ENCODE measurements around the gene RGP1. TPM values are rescaled to one million over a fixed set of nuclear protein-coding genes. Genes with fewer than 3 reads are reported as not detected.

Gene RGP1
- total RNA-seq, 2 donors from 2014 or later, result 18.9 to 25.6 TPM

GRCh38 chr9:35745569-35745968 lies 3.5 kb upstream of the RGP1 start:
- peaks cover 73% of the 10 kb centered on the region for H3K36me3 Mint-ChIP-seq (ENCODE audit: low read depth)
- peak overlapping the region; percentile 92 for H3K4me3 Mint-ChIP-seq
- no peaks in the 10 kb centered on the region for H3K27me3 Mint-ChIP-seq

GRCh38 chr9:35746583-35746982 lies 2.5 kb upstream of the RGP1 start:
- H3K4me1 Mint-ChIP-seq, result peaks cover 46% of the 10 kb centered on the region
- peak overlapping the region; percentile 83 for H3K27ac Mint-ChIP-seq
- peak overlapping the region; percentile 92 for H3K4me3 Mint-ChIP-seq

More at GRCh38 chr9:35745569-35745968, 3.5 kb upstream of the RGP1 start:
- H3K4me1 Mint-ChIP-seq, result peaks cover 47% of the 10 kb centered on the region
- H3K9me3 Mint-ChIP-seq, result no peaks in the 10 kb centered on the region
- peak overlapping the region; percentile 31 for H3K27ac Mint-ChIP-seq
- no peak for ATAC-seq (replicated peaks)

GRCh38 chr9:35748242-35748857 lies 737 bp upstream of the RGP1 start:
- Mint-ChIP-seq H3K27ac (peak overlapping the region; percentile 83), H3K9me3 (no peaks in the 10 kb centered on the region), H3K4me1 (peaks cover 40% of the 10 kb centered on the region), H3K4me3 (peak overlapping the region; percentile 92), H3K36me3 (ENCODE audit: low read depth) (peaks cover 66% of the 10 kb centered on the region), H3K27me3 (no peaks in the 10 kb centered on the region)
- ATAC-seq (replicated peaks), result no peak

More at GRCh38 chr9:35746583-35746982, 2.5 kb upstream of the RGP1 start:
- ATAC-seq (replicated peaks), result no peak
- H3K9me3 Mint-ChIP-seq, result no peaks in the 10 kb centered on the region
- peaks cover 69% of the 10 kb centered on the region for H3K36me3 Mint-ChIP-seq (ENCODE audit: low read depth)
- no peaks in the 10 kb centered on the region for H3K27me3 Mint-ChIP-seq

- Mint-ChIP-seq H3K27ac (peak overlapping the region; percentile 91), H3K27me3 (no peaks in the 10 kb centered on the region), H3K4me3 (peak overlapping the region; percentile 92), H3K9me3 (no peaks in the 10 kb centered on the region), H3K36me3 (ENCODE audit: low read depth) (peaks cover 63% of the 10 kb centered on the region), H3K4me1 (peaks cover 39% of the 10 kb centered on the region)
- ATAC-seq (replicated peaks), result peak; percentile 56
Observed at GRCh38 chr9:35749515-35750255, 598 bp downstream of the RGP1 start.

GRCh38 chr9:35750256-35750531 lies 1.1 kb downstream of the RGP1 start:
- Mint-ChIP-seq H3K27ac (peak overlapping the region; percentile 91), H3K27me3 (no peaks in the 10 kb centered on the region), H3K9me3 (no peaks in the 10 kb centered on the region), H3K36me3 (ENCODE audit: low read depth) (peaks cover 60% of the 10 kb centered on the region), H3K4me3 (peak overlapping the region; percentile 92), H3K4me1 (peaks cover 39% of the 10 kb centered on the region)
- ATAC-seq (replicated peaks), result no peak

- Mint-ChIP-seq H3K27me3 (no peaks in the 10 kb centered on the region), H3K4me3 (no peak overlapping the region), H3K4me1 (peaks cover 20% of the 10 kb centered on the region), H3K36me3 (ENCODE audit: low read depth) (peaks cover 52% of the 10 kb centered on the region), H3K9me3 (no peaks in the 10 kb centered on the region), H3K27ac (peak overlapping the region; percentile 18)
- ATAC-seq (replicated peaks), result no peak
Observed at GRCh38 chr9:35753466-35753865, 4.4 kb downstream of the RGP1 start.

- Mint-ChIP-seq H3K36me3 (ENCODE audit: low read depth) (peaks cover 57% of the 10 kb centered on the region), H3K27me3 (no peaks in the 10 kb centered on the region), H3K27ac (peak within 1 kb of the TSS; percentile 18), H3K9me3 (no peaks in the 10 kb centered on the region), H3K4me3 (no peak within 1 kb of the TSS), H3K4me1 (peaks cover 26% of the 10 kb centered on the region)
- ATAC-seq (replicated peaks), result no peak
Observed at GRCh38 chr9:35754264-35754663, 5.2 kb downstream of the RGP1 start, which contains the start of gene MSMP. Gene MSMP, minus strand, starts transcription at chr9:35754276. Its CDS starts 147 bp downstream, at chr9:35754129.

- peaks cover 21% of the 10 kb centered on the region for H3K4me1 Mint-ChIP-seq
- no peaks in the 10 kb centered on the region for H3K27me3 Mint-ChIP-seq
- no peak for ATAC-seq (replicated peaks)
- peaks cover 56% of the 10 kb centered on the region for H3K36me3 Mint-ChIP-seq (ENCODE audit: low read depth)
- H3K4me3 Mint-ChIP-seq, result no peak overlapping the region
- H3K9me3 Mint-ChIP-seq, result no peaks in the 10 kb centered on the region
- H3K27ac Mint-ChIP-seq, result no peak overlapping the region
Observed at GRCh38 chr9:35755071-35755470, 6.0 kb downstream of the RGP1 start.

- Mint-ChIP-seq H3K36me3 (ENCODE audit: low read depth) (peaks cover 60% of the 10 kb centered on the region), H3K27me3 (no peaks in the 10 kb centered on the region), H3K4me1 (peaks cover 26% of the 10 kb centered on the region), H3K4me3 (peak overlapping the region; percentile 98), H3K27ac (peak overlapping the region; percentile 97), H3K9me3 (no peaks in the 10 kb centered on the region)
- peak; percentile 85 for ATAC-seq (replicated peaks)
Observed at GRCh38 chr9:35756275-35757225, 7.5 kb downstream of the RGP1 start.

GRCh38 chr9:35757226-35757891 lies 8.3 kb downstream of the RGP1 start:
- peak overlapping the region; percentile 98 for H3K4me3 Mint-ChIP-seq
- no peaks in the 10 kb centered on the region for H3K27me3 Mint-ChIP-seq
- no peaks in the 10 kb centered on the region for H3K9me3 Mint-ChIP-seq
- ATAC-seq (replicated peaks), result peak; percentile 68
- H3K4me1 Mint-ChIP-seq, result peaks cover 23% of the 10 kb centered on the region
- H3K36me3 Mint-ChIP-seq (ENCODE audit: low read depth), result peaks cover 55% of the 10 kb centered on the region
- peak overlapping the region; percentile 97 for H3K27ac Mint-ChIP-seq

GRCh38 chr9:35757892-35758275 lies 8.8 kb downstream of the RGP1 start:
- H3K9me3 Mint-ChIP-seq, result no peaks in the 10 kb centered on the region
- H3K36me3 Mint-ChIP-seq (ENCODE audit: low read depth), result peaks cover 50% of the 10 kb centered on the region
- H3K4me3 Mint-ChIP-seq, result peak overlapping the region; percentile 98
- peaks cover 21% of the 10 kb centered on the region for H3K4me1 Mint-ChIP-seq
- peak overlapping the region; percentile 97 for H3K27ac Mint-ChIP-seq
- ATAC-seq (replicated peaks), result no peak
- H3K27me3 Mint-ChIP-seq, result no peaks in the 10 kb centered on the region

GRCh38 chr9:35758475-35759050 lies 9.5 kb downstream of the RGP1 start:
- no peaks in the 10 kb centered on the region for H3K27me3 Mint-ChIP-seq
- H3K36me3 Mint-ChIP-seq (ENCODE audit: low read depth), result peaks cover 43% of the 10 kb centered on the region
- H3K27ac Mint-ChIP-seq, result peak overlapping the region; percentile 97
- ATAC-seq (replicated peaks), result no peak
- peaks cover 21% of the 10 kb centered on the region for H3K4me1 Mint-ChIP-seq
- H3K9me3 Mint-ChIP-seq, result no peaks in the 10 kb centered on the region
- H3K4me3 Mint-ChIP-seq, result peak overlapping the region; percentile 98

GRCh38 chr9:35759795-35760194 lies 10.7 kb downstream of the RGP1 start:
- no peak for ATAC-seq (replicated peaks)
- no peak overlapping the region for H3K27ac Mint-ChIP-seq

GRCh38 chr9:35760651-35761050 lies 11.6 kb downstream of the RGP1 start:
- Mint-ChIP-seq H3K36me3 (ENCODE audit: low read depth) (peaks cover 36% of the 10 kb centered on the region), H3K4me3 (no peak overlapping the region), H3K27me3 (no peaks in the 10 kb centered on the region), H3K4me1 (peaks cover 17% of the 10 kb centered on the region), H3K9me3 (no peaks in the 10 kb centered on the region), H3K27ac (no peak overlapping the region)
- no peak for ATAC-seq (replicated peaks)

More at GRCh38 chr9:35759795-35760194, 10.7 kb downstream of the RGP1 start:
- H3K4me3 Mint-ChIP-seq, result peak overlapping the region; percentile 16
- H3K4me1 Mint-ChIP-seq, result peaks cover 17% of the 10 kb centered on the region
- H3K9me3 Mint-ChIP-seq, result no peaks in the 10 kb centered on the region
- H3K27me3 Mint-ChIP-seq, result no peaks in the 10 kb centered on the region
- peaks cover 36% of the 10 kb centered on the region for H3K36me3 Mint-ChIP-seq (ENCODE audit: low read depth)
